GM18508 (cell line): ENCODE measurements around the gene HPS4.

Source experiments
- ATAC-seq: cut with Tn5 transposase; IDR thresholded peaks from one replicate; pipeline ENCODE4 v1.9.1; 2021; ENCODE audit warnings: moderate number of reproducible peaks; ENCODE audit not compliant: insufficient read depth, unreplicated experiment

The HPS4 gene

GRCh38 chr22:26474682-26475081, 8.9 kb downstream of the HPS4 start:
- no peak for ATAC-seq

- no peak for ATAC-seq
These were observed 12.1 kb downstream of the HPS4 start for GRCh38 chr22:26471522-26471921.

- no peak for ATAC-seq
These were observed 12.8 kb downstream of the HPS4 start for GRCh38 chr22:26470807-26471206.

GRCh38 chr22:26466196-26466595, 17.4 kb downstream of the HPS4 start:
- ATAC-seq, result no peak

GRCh38 chr22:26464312-26464711, 19.3 kb downstream of the HPS4 start:
- ATAC-seq, result no peak

- no peak for ATAC-seq
These were observed 19.9 kb downstream of the HPS4 start for GRCh38 chr22:26463688-26464087.

GRCh38 chr22:26463101-26463661, 20.4 kb downstream of the HPS4 start:
- no peak for ATAC-seq

- no peak for ATAC-seq
These were observed 20.9 kb downstream of the HPS4 start for GRCh38 chr22:26462641-26463040.

- ATAC-seq, result no peak
These were observed 21.5 kb downstream of the HPS4 start for GRCh38 chr22:26462051-26462450.

GRCh38 chr22:26461188-26461810, 22.3 kb downstream of the HPS4 start:
- ATAC-seq, result no peak

GRCh38 chr22:26460202-26460601, 23.4 kb downstream of the HPS4 start:
- ATAC-seq, result no peak

- no peak for ATAC-seq
These were observed 25.8 kb downstream of the HPS4 start for GRCh38 chr22:26457661-26458272.

- no peak for ATAC-seq
These were observed 29.6 kb downstream of the HPS4 start for GRCh38 chr22:26453812-26454500.

GRCh38 chr22:26453216-26453615, 30.4 kb downstream of the HPS4 start:
- no peak for ATAC-seq

GRCh38 chr22:26452236-26453016, 31.2 kb downstream of the HPS4 start:
- ATAC-seq, result no peak

- ATAC-seq, result no peak
These were observed 33.0 kb downstream of the HPS4 start for GRCh38 chr22:26450453-26451185.

- no peak for ATAC-seq
These were observed 34.6 kb downstream of the HPS4 start for GRCh38 chr22:26448941-26449340.

GRCh38 chr22:26448334-26448733, 35.2 kb downstream of the HPS4 start:
- no peak for ATAC-seq

GRCh38 chr22:26447584-26448329, 35.8 kb downstream of the HPS4 start:
- no peak for ATAC-seq
